ENCODE results near the gene CAST.

CAST gene

DNA sequence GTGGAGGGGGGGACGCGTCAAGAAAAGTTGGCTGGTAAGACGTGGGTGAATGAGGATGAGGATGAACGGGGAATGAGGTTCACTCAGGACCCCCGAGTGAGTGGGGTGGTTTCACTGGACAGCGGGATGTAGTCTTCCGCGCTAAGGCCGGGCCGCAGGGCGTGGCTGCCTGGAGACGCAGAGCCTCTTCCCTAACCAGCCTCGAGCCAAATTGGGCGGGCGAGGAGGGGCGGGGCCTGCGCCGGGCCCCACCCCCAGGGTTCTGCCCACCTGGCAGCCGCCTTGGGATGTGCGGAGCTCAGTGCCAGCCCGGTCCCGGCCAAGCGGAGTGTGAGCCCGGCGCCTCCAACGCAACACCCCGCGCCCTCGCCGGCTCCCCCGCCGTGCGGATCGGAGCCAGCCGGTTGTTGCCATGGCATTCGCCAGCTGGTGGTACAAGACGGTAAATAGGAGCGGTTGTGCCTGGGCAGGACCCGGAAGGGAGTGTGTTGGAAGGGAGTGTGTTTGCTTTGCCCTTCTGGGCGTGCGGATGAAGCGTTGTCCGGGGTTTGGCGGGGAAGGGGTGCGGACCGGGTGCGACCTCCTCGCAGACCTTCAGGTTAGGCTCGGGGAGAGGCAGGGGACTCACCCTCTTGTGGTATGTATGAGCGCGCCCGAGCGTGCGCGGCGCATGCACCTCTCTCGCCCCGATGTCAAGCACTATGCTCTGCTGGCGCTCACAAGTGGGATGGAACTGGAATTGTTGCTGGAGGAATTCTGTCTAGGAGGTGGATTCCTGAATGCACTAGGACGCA is 746 bp downstream of the CAST start:
- intact Hi-C loops (cut with DNase I), result no loop called here
- DNase-seq, result peak; percentile 77 to 97 (median 92)

DNA sequence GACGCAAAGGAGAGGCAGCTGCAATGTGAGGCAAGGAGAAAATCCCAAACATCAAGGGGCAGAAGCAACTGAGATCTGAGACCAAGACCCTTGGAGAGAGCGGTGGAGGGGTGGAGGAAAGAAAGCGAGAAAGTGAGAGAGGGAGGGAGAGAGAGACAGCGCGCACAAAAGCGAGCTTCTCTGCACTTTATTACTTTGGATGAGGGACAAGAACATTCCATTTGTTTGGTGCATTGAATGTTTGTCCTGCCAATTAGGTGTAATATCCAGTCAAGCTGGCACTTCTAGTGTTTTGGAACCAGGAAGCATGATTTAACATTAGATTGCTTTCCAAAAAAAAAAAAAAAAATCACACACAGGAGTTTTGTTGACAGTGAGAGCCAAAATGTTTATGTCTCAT is 1.4 kb downstream of the CAST start:
- intact Hi-C loops (cut with DNase I), result no loop called here
- DNase-seq, result no peak

DNA sequence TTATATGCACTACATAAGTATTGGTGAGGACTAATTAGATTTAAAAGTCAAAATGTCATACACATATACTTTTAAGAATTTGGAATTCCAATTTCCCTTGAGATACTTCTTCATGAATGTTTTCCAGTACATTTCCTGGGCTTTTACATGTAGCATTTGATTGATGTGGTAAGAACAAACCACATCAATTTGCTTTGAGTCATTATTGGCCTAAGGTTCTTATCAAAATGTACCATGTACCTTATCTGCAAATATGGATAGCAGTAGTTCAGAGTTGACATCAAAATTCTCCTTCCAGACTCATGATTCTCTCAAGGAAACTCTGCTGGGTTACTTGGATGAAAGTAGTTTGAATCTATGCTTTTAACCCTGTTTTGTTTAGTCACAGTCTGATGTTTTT is 2.5 kb downstream of the CAST start:
- intact Hi-C loops (cut with DNase I), result no loop called here
- no peak for DNase-seq

DNA sequence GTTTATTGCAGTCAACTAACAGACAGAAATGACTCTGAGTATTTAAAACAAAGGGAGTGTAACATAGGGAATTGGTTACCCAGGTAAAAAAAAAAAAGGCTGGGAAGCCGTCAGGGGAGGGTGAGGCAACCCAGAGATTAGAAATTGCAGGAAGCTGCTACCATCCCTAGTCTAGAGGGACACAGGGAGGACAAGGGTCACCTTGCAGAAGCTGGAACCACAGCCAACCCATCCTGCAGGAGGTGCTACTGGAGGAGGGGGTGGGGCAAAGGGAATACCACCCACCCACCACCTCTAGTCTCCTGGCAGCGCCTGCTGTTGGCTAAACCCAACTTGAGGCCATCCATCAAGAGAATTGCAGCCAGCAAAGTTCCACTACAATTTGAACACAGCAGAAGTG is 6.5 kb downstream of the CAST start:
- DNase-seq, result no peak
- intact Hi-C loops (cut with DNase I), result no loop called here

DNA sequence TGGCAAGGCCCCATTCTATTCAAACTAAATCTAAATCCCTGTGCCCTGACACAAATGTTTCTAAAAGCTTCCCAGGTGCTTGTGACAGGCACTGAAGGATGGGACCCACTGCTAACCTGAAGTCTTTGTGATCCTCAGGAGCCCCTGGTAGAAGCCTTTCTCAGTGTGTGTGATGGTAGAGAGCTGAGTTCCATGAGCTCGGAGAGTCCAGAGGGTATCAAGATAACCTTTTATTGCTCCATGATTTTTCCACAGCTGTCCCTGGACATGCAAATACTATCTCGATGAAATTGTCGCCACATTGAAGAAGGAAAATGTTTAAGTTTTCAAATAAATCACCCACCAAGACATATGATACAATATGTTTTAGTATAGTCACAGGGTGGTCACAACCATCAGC is 7.7 kb downstream of the CAST start:
- intact Hi-C loops (cut with DNase I), result no loop called here
- no peak for DNase-seq

DNA sequence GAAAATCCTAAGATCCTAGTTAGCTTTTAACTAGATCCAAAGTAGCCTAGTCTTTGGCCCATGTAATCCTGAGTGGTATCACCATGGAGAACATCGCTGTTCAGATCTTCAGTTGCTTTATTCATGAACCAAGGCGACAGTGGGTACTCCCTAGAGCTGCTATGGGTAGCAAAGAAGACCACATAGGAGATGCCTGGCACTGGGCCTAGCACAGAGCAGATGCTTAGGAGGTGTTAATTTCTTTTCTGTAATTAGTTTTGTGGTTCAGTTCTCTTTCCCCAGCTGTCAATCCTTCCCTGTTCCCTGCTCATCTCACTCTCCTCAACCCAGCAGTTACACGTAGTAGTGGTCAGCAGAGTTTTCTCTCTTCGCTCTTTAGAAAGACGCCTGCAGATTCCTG is 9.3 kb downstream of the CAST start:
- intact Hi-C loops (cut with DNase I), result no loop called here

DNA sequence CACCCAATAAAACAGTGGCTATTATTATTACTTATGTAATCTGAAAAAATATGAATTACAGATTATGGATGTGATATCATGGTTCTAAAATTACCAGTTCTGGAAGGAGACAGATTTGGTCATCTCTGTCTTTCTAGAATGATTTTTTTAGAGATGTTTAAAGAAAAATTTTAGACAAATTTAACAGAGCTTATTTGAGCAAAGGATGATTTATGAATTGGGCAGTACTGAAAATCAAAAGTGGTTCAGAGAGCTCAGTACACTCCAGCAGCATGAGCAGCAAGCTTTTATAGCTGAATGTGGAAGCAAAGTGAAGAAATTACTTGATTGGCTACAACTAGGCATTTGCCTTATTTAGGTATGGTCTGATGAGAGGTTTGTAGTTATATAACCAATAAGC is 11.0 kb downstream of the CAST start:
- intact Hi-C loops (cut with DNase I), result no loop called here
- DNase-seq, result no peak

More for the DNA sequence above, 9.3 kb downstream of the CAST start:
- DNase-seq, result no peak

DNA sequence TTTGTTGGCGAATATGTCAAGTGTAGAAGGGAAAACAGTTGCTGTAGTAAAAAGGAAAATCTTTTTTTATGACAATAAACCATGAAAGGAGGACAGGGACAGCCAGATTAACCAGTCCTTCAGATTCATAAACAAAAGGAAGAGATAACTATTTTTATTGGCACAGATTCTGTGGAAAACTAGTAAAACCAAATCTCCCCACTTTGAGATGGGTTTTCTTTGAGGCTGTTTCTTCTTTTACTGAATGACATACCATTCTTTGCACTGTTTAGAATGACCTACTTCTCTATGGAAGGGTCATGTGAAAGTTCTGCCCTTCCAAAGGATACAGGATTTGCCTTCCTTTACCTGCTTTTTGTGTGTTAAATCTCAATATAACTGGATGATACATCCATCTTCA is 13.7 kb downstream of the CAST start:
- DNase-seq, result no peak
- intact Hi-C loops (cut with DNase I), result no loop called here

DNA sequence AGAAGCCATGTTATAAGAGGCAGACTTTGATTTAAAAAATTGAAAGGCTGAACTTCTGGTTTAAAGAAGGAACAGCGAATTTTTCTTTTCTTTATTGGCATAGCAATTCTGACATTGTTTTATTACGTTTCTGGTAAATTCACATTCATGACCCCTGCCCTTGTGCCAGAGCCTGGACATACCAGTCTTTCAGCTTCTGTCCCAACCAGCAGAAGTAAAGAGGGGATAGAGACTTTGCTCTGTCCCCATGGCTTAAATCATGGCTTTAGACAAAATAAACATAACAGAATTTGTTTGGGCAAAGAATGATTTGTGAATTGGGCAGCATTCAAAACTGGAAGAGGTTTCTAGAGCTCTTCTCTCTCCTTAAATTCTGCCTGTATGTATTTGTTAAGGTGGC is 15.3 kb downstream of the CAST start:
- intact Hi-C loops (cut with DNase I), result no loop called here
- DNase-seq, result no peak

DNA sequence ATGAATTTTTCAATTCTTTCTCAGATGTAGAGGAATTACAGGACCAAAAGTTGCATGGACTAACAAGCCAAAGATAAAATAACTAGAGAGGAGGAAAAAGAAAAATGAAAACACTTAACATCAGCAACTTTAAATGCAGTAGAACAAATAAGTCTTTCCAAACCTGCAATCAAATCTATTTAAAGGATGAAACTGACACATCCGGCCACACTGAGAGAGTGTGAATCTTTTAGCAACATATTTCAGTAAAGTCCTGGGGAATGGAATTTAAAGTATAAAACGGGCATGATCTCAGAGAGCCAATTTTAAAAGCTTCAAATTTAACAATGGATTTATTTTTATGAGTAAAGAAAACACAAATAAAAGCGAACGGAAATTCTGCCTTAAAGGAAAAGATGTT is 17.1 kb downstream of the CAST start:
- no peak for DNase-seq
- intact Hi-C loops (cut with DNase I), result no loop called here

DNA sequence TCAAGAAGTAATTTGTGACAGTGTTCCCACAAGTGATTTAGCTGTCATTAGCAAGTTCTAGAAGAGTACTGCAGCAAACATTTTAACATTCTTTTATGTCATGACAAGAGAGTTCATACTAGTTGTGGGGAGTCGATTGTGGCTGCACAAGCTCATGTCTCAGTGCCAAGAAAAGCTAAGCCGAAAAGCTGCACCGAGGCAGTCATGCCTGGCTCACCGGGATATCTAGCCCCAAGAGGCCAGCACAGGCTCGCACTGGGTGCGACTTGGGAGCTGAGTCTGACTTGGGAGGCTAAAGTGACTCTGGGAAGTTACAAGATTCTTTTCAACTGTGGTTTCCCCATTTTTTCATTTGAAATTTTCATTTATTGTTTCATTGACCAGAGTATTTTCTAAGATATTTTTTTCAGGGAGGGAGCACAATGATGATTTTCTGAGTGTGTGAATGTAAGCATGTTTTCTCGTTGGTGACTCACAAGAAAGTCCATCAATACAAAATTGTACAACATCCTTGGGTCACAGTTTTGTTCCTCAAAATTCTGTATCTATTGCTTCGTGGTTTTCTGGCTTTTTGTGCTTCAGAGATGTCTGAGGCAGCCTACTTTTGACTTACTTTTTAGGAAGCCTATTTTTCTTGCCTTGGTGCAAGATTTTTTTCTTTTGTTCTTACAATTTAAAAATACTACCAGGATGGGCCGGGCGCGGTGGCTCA is 18.7 kb downstream of the CAST start:
- no peak for DNase-seq
- intact Hi-C loops (cut with DNase I), result loop anchor here (10.0 kb wide), 1 partner anchor 66 kb away; no protein-coding TSS in a partner anchor

DNA sequence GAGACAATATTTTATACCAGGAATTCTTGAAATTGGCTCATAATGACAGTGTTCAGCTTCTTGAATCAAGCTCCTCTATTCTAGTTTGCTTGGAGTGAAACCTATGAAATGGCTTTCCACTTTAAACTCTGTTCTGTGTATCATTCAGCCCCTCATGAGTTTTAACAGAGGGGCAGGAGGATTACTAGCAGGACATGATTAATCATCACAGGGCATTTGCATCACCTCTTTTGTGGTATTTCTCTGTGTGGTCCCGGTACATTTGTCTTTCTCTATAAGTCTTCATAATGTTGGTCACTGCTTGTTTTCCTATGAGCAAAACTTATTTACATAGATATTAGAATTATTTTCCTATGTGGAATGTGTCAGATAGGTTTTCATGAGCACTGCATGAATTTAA is 21.2 kb downstream of the CAST start:
- intact Hi-C loops (cut with DNase I), result loop anchor here (10.0 kb wide), 1 partner anchor 69 kb away; no protein-coding TSS in a partner anchor
- DNase-seq, result no peak

DNA sequence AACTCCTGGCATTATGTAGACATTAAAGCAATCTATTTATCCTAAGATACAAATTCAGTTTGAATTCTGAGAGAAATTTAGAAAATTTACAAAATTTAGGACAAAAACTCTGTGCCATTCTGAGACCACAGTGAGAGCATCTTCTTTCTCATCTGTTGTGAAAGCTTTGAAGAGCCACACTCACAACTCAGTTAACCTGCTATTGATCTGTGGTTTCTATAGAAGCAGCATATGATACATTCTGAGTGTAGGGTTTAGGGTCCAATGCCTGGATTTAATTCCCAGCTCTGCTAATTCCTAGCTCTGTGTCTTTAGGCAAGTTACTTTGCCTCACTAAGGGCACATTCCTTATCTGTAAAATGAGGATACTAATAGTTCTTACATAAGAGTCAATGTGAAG is 21.6 kb downstream of the CAST start:
- DNase-seq, result no peak
- intact Hi-C loops (cut with DNase I), result loop anchor here (10.0 kb wide), 1 partner anchor 69 kb away; no protein-coding TSS in a partner anchor

DNA sequence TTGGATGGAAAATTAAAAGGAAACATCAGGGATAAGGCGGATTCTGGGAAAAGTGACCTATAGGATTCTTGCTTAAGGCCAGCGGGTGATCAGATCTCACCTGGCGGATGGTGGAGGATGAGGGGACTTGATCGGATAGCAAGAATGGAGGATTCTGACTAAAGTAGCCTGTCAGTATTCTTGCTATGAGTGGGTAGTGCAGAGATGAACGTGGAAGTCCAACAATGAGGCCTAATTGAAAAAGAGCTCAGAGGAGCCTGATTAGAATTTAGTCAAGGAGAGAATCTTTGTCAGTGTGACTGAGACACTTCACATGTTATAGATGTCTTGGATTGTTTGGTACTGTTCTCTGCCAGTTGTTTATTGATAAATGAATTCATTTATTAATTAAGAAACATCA is 24.9 kb downstream of the CAST start:
- intact Hi-C loops (cut with DNase I), result loop anchor here (10.0 kb wide), 1 partner anchor 72 kb away; no protein-coding TSS in a partner anchor
- DNase-seq, result no peak

DNA sequence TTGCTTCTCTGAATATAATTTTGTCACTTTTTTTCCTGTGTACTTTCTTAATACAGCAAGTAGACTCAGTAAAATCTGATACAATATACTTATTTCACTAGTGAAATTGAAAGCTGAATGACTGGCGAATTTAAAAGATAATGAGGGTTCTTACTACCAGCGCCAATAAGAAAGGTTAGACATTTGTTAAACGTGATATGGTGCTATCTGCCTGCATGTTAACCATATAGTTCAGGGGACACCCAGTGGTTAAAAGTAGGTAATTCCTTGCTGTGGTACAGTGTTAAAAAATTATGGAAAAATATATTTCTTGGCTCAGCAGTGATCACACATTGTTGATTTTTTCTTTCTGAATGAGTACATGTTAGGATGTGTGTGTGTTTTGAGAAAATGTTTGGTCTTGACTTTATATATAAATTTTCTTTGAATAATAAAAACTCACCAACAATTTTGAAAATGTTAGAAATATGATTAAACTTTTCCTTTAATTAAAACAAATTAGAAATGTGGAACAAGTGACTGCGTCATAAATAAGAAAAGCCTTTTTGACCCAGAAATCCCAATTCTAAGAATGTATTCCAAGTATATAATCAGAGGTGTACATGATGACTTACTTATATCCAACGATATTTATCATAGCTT is 25.8 kb downstream of the CAST start:
- intact Hi-C loops (cut with DNase I), result loop anchor here (10.0 kb wide), 1 partner anchor 73 kb away; no protein-coding TSS in a partner anchor
- peak in 1 of 42 donors; percentile 25 for DNase-seq

DNA sequence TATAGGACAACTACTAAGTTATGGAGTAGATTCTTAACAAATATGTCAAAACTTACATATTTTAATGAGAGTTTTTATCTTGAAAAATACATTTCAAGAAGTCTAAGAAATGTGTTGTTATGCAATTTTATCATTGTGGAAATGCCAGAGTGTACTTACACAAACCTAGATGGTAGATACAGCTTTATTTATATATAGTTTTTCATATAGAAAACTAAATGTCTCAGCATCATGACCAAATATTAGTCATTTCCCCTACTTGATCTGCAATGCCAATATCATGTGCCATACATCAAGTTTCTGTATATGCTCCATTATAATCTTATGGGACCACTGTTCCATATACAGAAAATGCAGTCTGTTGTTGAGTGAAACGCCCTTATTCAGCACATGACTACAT is 28.7 kb downstream of the CAST start:
- intact Hi-C loops (cut with DNase I), result no loop called here

DNA sequence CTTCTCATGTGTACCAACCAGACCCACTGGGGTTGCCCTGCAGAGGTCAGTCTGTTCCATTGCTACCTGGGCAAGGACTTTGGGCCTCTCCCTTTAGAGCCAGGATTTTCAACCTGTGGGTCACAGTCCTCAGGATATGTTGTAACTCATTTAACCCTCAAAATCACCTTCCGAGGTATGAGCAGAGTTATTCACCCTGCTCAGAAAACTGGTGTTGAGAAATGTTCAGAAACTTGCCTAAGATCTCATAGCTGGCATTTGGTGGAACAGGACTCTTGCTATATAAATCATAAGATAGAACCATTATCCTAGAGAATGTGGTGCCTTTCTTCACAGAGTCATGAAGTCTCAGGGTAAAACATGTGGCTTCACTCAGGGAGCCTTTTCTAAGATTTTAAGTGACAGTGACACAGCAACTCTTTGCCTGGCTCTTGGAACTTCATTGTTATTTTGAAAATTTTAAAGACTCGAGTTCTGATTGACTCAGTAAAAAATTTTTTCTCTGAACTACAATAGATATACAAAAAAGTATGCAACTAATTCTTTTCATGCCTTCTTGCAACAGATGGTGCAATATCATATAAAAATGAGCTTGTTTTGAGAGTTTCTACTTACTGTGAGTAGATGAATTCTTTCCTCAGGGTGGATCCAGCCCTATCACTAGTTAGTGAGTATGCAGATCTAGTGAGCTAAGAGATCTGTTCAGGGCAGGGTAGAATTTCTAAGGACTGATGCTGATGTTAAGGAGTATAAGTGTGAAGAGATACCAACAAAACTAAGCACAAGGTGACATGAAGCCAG is 29.5 kb downstream of the CAST start:
- intact Hi-C loops (cut with DNase I), result no loop called here
- DNase-seq, result no peak

More for the DNA sequence above, 28.7 kb downstream of the CAST start:
- no peak for DNase-seq

DNA sequence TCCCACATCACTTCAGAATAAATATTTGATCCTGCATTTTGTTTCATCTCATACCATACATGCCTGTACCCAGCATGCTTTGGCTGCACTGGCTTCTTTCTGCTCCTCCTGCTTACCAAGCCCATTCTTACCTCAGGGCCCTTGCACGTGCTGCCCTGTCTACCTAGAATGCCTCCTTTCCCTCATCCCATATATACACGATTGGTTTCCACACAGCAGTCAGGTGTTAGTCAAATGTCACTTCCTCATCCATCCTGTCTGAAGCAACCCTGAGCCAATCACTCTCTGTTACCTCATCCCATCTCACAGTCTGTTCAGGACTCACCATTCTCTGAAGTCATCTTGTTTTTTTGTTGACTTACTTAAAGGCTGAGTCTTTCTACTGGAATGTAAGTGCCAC is 30.3 kb downstream of the CAST start:
- no peak for DNase-seq
- intact Hi-C loops (cut with DNase I), result no loop called here

DNA sequence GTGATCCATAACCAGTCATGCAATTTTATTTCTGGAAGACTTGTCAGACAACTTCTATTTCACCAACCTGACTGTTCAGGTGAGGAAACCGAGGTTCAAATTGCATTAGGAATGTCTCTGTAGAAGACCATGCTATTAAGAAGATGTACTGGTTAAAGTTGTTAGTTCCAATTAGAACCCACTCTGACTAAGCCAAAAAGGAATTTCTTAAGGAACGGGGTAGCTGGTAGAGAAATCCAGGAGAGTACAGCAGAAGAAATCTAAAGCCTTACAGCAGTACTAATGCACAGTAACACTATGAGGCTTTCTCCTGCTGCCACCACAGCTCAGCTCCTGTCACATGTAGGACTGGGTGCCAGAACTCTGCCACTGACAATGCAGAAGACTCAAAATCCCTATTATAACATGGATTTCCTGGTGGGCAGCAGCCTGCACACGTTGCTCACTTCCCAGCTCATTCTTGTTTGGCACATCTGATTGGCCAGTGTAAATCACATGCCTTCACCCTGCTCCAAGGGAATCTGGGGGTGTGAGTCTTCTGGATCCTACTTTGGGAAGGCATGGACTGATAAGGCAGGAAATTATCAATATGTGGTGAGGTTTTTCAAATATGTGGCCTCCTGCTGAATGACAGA is 37.1 kb downstream of the CAST start:
- DNase-seq, result peak in 21 of 42 donors; percentile 14 to 62 (median 36)
- intact Hi-C loops (cut with DNase I), result no loop called here
